ENCODE data around the gene CCL14. TPM values are rescaled to one million over a fixed set of nuclear protein-coding genes. Genes with fewer than 3 reads are reported as not detected.
"Not testable (repeated sequence)": the region's sequence is repeated elsewhere in the genome, so short reads cannot be mapped to it uniquely, and the experiment has no call there.

Gene CCL14
- total RNA-seq = 8.1 TPM
- long read RNA-seq, partial matches to known transcripts = 0 of 2 reads
- long read RNA-seq, other reads (novel, unspliced or antisense) = 0 of 2 reads

DNA sequence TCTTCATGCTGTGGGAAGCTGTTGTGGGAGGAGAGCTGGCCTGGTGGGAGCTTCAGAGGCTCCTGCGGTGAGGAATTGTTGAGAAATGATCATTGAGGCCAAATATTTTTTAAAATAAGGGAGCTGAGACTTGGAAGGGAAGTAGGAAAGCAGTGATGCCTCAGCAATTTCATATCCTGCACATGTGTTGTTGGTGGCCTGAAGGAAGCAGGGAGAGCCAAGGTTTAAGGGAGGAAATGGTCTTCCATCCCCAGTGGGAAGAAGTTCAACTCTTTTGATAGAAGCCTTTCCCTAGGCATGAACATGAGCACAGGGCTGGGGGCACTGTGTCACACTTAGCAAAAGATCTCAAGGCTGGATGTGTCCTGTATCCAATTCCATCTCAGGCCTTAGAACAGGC lies at the start of gene CCL14:
TSS of gene CCL14 (minus strand) at position 87 of the 400 bp plus-strand sequence. CDS start at position 7, 80 bp downstream.
- ATAC-seq (peak; percentile 38), DNase-seq (no peak)
- intact Hi-C loops (cut with micrococcal nuclease) = no loop called here

DNA sequence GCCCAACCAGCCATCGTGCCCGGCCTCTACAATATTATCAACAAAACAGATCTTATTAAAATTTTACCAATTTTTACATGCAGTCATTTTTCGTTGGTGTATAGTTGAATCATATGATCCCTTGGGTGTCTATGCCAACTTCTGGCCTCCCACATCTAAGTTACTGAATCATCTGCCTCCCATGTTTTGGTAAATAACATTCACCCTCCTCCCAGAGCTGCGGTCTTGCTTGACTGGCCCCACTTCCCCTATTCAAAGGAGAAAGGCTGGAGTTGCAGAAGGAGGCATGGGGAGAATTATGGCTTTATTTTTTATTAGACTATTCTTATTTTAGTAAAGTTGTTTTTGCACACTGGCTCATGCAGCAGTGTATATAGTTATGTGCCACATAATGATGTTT lies 49.7 kb upstream of the CCL14 start:
- intact Hi-C loops (cut with micrococcal nuclease) = no loop called here
- DNase-seq (no peak), ATAC-seq (no peak)

DNA sequence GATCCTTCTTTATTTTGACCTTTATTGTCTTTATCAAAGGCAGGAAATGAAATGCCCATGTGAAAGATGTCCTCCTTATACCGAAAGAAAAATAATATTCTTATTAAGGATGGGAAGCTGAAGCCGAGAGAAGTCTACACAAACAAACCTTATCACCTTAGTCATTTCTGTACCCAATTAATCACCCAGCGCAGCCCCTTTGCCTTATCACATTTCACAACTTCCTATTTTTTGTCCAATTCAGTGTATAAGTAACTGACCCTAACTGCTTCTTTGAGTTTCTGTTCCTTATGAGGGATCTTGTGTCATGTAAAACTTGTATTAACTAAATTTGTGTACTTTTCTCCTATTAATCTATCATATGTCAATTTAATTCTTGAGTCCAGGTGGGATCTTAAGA lies 47.6 kb upstream of the CCL14 start:
- no peak for ATAC-seq
- no peak for DNase-seq
- intact Hi-C loops (cut with micrococcal nuclease) = no loop called here

DNA sequence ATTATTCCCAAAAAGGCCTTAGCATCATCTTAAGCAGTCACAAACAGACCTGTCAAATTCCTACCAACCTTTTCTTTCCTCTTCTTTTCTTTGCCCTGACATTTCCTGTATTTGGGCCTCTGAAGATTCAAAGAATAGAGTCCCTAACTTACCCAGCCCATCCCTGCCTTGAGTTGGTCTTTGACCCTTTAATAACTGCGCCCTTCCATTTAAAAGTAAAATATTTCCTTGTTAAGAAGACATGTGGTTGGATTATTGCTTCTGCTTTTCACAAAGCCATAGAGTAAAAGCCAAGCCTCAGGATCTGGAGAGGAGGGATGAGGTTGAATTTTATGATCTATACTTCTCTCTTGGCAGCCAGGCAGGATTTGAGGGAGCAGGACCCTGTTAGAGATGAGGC lies 44.4 kb upstream of the CCL14 start:
- no peak for ATAC-seq
- DNase-seq = no peak
- intact Hi-C loops (cut with micrococcal nuclease) = no loop called here

DNA sequence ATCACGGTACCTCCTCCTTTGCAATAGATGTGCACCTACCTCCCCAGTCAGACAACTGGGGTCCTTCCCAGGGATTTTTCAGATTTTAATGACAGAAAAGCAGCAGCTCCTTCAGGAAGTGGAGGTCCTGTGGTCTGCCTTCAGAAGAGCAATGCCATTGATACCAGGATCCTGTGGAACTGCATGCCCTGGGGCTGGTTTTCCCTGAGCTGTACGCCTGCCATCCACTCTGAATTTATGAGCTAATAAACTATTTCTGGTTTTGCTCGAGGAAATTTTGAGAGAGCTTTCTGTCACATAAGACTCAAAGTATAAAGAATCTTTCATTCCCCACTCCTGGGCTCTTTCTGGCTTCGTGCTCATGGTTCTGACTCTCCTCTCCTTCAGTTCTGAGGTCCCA lies 41.2 kb upstream of the CCL14 start:
- ATAC-seq = no peak
- no peak for DNase-seq
- intact Hi-C loops (cut with micrococcal nuclease) = no loop called here

DNA sequence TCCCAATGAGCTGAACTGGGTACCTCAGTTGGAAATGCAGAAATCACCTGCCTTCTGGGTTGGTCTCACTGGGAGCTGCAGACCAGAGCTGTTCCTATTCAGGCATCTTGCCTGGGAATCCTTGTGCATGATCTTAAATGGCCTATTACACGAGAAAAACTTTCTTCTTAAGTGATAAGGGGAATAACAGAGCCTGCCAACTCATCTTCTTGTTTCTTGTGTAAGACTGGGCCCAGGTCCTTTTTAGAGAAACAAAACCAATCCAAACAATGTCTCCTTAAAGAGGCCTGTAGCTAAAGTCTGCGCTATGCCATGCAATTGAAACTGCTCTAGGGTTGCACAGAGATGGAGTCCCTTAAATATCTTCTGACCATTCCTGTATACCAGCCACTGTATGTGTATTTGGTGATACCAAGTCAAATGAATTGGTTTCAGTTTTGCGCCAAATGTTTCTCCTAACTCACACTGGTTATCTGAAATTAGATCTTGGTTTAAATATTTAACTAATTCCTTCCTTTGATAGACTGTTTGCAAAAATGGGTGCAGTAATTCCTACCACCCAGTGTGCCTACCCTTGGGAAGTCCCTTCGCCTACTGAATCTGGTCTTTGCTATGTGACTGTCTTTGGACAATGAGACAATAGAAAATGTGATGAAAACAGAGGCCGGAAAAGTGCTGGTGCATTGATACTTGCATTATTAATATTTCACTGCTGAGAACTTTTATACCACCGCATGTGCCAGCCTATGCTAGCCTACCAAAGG lies 37.8 kb upstream of the CCL14 start:
- ATAC-seq (no peak), DNase-seq (no peak)
- intact Hi-C loops (cut with micrococcal nuclease) = no loop called here

DNA sequence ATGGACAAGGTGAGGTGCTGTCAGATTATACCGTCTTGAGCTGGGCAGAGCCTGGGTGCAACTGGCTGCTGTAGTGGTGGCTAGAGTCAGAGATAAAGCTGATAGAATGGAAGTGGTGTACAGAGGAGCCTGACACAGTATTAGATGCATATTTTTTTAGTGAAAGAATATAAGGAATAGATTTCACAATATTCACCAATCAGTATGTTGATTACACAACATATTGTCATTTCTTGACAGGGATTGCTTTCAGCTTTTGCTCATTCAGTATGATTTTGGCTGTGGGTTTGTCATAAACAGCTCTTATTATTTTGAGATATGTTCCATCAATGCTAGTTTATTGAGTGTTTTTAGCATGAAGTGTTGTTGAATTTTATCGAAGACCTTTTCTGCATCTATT lies 32.9 kb upstream of the CCL14 start:
- intact Hi-C loops (cut with micrococcal nuclease) = no loop called here
- no peak for DNase-seq
- ATAC-seq = no peak

DNA sequence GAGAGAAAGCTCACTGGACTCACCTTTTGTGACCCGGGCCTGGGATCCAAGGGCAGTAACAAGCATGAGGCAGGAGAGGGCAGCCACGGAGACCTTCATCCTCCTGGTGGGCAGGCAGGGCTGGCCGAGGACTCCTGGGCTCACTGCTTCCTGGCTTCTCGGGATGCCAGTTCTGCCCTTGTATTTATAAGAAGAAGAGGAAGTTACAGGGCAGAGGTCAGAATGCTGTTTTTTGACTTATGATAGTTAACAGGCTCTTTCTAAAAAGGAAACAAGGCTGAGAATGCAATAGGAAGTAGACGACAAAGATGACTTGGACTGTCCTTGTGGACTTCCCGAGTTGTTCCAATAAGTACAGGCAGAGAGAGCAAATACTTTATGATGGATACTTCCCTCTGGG lies 31.3 kb upstream of the CCL14 start, which contains the start of gene CCL23:
TSS of gene CCL23 (minus strand) at position 174 of the 400 bp plus-strand sequence. CDS start at position 99, 75 bp downstream.
- ATAC-seq = peak; percentile 17
- DNase-seq = no peak
- intact Hi-C loops (cut with micrococcal nuclease) = no loop called here

DNA sequence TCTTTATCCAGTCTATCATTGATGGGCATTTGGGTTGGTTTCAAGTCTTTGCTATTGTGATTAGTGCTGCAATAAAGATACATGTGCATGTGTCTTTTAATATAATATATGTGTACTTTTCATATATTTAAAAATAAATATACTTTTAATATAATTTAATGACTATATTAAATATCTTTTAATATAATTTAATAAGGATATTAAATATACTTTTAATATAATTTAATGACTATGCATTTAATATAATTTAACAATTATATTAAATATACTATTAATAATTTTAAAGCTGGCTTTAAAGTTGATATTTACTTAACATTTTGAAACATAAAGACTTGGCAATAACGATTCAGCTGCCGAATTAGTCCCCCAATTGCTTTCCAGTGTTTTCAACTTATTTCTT lies 30.0 kb upstream of the CCL14 start:
- intact Hi-C loops (cut with micrococcal nuclease) = no loop called here
- ATAC-seq (no peak), DNase-seq (no peak)

DNA sequence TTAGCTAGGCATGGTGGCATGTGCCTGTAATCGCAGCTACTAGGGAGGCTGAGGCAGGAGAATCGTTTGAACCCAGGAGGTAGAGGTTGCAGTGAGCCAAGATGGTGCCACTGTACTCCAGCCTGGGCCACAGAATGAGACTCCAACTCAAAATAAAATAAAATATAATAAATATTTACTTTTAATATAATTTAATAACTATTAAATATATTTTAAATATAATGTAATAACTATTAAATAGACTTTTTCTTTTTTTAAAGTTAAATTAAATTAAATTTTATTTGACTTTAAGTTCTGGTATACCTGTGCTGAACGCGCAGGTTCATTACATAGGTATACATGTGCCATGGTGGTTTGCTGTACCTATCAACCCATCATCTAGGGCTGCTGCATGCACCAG lies 29.4 kb upstream of the CCL14 start:
- DNase-seq; ATAC-seq; intact Hi-C loops (cut with micrococcal nuclease): not testable (repeated sequence)

DNA sequence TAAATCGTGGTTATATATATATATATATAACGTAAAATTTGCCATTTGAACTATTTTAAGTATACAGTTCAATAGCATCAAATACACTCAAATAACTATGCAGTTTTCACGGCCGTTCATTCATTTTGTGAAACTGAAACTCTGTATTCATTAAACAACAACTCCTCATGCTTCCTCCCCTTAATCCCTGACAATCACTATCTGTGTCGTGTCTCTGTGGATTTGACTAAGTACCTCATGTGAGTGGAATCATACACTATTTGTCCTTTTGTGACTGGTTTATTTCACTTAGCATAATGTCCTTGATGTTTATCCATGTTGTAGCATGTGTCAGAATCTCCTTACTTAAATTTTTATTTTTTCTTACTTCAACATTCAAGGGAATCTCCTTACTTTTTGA lies 28.4 kb upstream of the CCL14 start:
- no peak for ATAC-seq
- no peak for DNase-seq
- intact Hi-C loops (cut with micrococcal nuclease) = no loop called here

DNA sequence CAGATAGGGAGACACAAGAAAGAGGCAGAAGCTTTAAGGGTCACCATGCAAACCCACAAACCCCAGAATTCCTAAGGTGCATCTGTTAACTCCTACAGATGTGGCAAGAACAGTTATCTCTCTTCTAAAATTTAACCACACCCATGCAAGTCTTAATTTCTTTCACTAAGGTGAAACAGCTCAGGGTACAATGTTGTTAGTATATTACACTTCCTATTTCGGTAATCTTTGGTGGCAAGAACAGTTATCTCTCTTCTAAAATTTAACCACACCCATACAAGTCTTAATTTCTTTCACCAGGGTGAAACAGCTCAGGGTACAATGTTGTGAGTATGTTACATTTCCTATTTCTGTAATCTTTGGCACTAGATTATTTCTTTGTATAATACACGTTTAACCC lies 24.7 kb upstream of the CCL14 start:
- ATAC-seq = no peak
- DNase-seq = no peak
- intact Hi-C loops (cut with micrococcal nuclease) = no loop called here

DNA sequence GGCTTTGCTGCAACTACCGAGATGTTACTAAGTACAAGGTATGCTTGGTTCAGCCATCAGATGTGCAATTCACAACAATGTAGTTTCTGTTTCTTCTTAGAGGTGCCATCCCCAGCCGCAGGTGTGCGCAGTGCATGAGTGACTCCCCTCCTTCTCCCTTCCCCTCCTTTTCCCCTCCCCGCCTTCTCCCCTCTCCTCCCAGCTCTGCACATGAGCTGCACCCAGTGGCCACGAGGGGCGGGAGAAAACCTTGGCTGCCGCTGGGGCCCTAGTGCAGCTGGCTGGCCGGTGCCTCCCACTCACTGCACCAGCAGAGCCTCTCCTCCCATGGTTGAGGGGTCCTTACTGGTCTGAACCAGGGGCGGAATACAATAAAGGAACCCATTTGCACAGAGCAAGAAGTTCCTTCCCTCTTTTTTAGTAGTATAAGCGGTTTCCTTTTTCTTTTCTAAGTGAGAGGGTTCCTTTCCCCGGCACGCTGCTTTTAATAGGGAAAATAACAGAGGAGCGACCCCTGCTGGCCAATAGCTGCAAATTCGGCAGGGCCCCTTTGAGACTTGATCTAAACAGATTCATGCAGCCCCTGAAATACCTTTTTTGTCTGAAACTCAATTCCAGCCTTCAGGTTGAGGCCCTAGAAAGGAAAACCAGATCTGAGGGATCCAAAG lies 22.6 kb upstream of the CCL14 start:
- DNase-seq (no peak), ATAC-seq (no peak)
- intact Hi-C loops (cut with micrococcal nuclease) = no loop called here

DNA sequence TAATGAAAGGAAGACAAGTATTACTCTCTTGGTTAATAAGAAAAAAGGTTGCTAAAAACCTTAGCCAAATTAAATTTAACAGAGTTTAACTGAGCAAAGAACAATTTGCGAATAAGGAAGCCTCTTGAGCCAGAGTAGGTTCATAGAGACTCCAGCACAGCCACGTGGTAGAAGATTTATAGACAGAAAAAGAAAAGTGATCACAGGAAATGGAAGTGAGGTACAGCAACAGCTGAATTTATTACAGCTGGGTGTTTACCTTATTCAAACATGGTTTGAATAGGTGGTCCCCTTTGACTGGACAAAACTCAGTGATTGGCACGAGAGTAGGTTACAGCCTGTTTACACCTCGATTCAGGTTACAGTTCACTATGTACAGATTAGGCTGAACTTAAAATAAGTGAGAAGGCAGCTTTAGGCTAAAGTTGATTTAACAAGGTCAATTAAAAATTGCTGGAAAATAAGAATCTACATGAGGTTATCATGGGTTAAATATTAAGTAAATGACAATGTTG lies 18.1 kb upstream of the CCL14 start:
- intact Hi-C loops (cut with micrococcal nuclease) = no loop called here
- DNase-seq (no peak), ATAC-seq (no peak)

DNA sequence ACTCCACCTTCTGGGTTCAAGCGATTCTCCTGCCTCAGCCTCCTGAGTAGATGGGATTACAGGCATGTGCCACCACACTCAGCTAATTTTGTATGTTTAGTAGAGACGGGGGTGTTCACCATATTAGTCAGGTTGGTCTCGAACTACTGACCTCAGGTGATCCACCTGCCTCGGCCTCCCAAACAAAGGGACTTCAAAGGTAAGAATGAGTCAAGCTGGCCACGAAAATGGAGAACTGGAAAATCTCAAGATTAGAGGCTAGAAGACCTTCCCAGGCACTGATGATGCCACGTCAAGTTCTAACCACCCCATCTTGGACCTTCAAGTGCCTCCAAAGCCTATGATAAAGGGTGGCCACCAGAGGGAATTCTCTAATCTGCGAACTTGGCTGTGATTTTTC lies 16.1 kb upstream of the CCL14 start:
- ATAC-seq (no peak), DNase-seq (no peak)
- intact Hi-C loops (cut with micrococcal nuclease) = no loop called here

DNA sequence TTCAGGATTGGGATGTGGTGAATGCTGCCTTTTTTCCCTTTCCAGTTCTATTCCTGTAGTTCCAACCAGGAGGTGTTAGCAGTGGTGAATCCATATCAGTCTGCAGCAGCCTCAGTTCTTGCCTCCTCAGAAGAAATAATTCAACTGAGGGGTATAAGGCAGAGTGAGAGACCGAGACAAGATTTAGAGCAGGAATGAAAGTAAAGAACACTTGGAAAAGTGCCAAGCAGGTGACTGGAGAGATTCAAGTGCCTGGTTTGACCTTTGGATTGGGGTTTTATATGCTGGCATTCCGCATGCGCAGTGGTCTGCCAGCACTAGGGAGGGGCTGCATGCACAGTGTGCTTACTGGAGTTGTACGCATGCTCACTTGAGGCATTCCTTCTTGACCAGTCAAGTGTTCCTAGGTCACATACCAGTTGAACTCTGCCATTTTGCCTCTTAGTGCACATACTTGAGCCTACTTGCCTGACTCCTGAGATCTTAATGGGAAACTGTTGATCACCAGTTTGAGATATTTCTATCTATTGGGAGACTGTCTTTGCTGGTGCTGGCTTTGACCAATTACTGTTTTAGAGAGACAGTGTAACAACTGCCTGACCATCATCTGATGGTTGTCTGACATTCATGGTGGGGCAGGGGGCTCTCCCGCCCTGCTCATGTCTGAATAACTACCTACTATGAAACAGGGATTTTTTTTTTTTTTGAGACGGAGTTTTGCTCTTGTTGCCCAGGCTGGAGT lies 15.5 kb upstream of the CCL14 start:
- intact Hi-C loops (cut with micrococcal nuclease) = no loop called here
- no peak for ATAC-seq
- no peak for DNase-seq

DNA sequence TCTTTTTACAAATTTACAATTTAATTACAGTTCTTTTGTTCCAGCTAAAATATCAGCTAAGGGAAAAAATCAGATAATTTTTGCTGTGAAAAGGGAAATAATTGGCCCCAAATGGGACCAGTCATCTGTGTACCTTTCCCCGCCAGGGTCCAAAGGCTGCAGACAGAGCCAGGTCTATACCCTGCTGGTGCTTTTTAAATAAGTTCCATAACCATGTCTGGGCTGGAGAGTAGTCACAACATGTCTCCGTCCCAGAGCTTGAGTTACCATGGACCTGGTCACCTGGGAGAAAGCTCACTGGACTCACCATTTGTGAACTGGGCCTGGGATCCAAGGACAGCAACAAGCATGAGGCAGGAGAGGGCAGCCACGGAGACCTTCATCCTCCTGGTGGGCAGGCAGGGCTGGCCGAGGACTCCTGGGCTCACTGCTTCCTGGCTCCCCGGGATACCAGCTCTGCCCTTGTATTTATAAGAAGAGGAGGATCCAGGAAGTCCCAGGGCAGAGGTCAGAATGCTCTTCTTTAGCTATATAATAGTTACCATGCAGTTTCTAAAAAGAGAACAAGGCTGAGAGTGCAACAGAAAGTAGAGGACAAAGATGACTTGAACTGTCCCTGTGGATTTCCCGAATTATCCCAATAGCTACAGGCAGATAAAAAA lies 14.7 kb upstream of the CCL14 start, which contains the start of gene CCL15:
TSS of gene CCL15 (minus strand) at position 444 of the 662 bp plus-strand sequence. CDS start at position 383, 61 bp downstream.
- intact Hi-C loops (cut with micrococcal nuclease) = no loop called here
- DNase-seq = no peak
- ATAC-seq = no peak

DNA sequence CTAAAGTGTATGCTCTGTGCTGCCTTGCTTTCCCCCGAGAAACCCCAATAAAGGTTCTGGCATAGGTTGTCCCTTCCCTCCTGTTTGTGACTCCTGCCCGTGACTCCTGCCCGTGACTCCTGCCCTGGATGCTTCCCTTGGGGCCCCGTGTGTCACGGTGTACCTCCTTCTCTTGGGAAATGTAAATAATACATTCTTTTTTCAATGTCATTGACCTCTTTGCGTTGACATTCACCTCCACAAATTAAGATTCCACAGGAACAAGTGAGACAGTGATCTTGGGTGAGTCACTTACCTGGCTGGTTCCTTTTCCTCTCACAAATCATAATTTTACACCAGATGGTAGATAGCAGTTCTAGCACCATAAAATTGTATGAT lies 14.2 kb upstream of the CCL14 start:
- DNase-seq = no peak
- ATAC-seq = no peak
- intact Hi-C loops (cut with micrococcal nuclease) = no loop called here

DNA sequence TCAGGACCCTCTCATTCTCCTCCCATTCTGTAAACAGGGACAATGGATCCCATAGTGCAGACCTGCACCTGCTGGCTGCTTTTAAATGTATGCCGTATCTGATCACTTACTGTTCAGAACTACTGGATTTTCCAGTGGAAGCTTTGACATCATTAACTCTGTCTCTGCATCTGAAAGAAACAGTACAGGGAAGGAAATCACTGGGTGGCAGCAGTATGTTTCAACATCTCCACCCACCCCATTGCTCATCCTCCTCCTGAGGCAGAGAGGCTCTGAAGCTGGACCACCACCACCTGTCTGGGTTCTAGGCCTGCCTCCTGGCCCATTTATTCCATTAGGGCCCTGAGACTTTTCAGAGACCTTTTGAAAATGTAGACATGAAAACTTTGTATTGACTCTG lies 12.2 kb upstream of the CCL14 start:
- intact Hi-C loops (cut with micrococcal nuclease) = no loop called here
- ATAC-seq = no peak
- DNase-seq = no peak

All from left ventricle myocardium superior (tissue), 1 donor.